Activated CD8-positive, alpha-beta T cell treated with anti-CD3 and anti-CD28 coated beads for 36 hours (primary cell): Measurements from ENCODE around the gene CRIP2. TPM values are rescaled to one million over a fixed set of nuclear protein-coding genes. Genes with fewer than 3 reads are reported as not detected.

Experiments
- ATAC-seq: fragments of 200-7000 bp; cut with Tn5 transposase; one replicate; pipeline ENCODE4 v1.10.0; 2021; ENCODE audit warnings: mild to moderate bottlenecking, moderate library complexity
- CTCF ChIA-PET: fragments of 350-600 bp; sonication (Branson Sonifier 250); formaldehyde crosslinking; loops from one replicate; lab custom pipeline; 2021; ENCODE audit warnings: antibody characterized with exemption; lab: Charles Lee
- POLR2A ChIA-PET: fragments of 350-600 bp; sonication (Branson Sonifier 250); formaldehyde crosslinking; loops from one replicate; lab custom pipeline; 2021; ENCODE audit warnings: antibody characterized with exemption; lab: Charles Lee
- DNase-seq: peaks from one replicate; pipeline ENCODE4 v3.0.0-alpha.2; 2020
- H3K27ac Mint-ChIP-seq: one replicate; pipeline ENCODE4 v1.8.0; 2021; ENCODE audit warnings: mild to moderate bottlenecking, mixed read lengths
- H3K27me3 Mint-ChIP-seq: one replicate; pipeline ENCODE4 v1.8.0; 2021; ENCODE audit warnings: mixed read lengths
- H3K36me3 Mint-ChIP-seq: one replicate; pipeline ENCODE4 v1.8.0; 2021; ENCODE audit warnings: low read depth, mixed read lengths
- H3K4me1 Mint-ChIP-seq: one replicate; pipeline ENCODE4 v1.8.0; 2021; ENCODE audit warnings: low read depth, mixed read lengths
- H3K4me3 Mint-ChIP-seq: one replicate; pipeline ENCODE4 v1.8.0; 2021; ENCODE audit warnings: mild to moderate bottlenecking, moderate library complexity, mixed read lengths
- H3K9me3 Mint-ChIP-seq: one replicate; pipeline ENCODE4 v1.8.0; 2021; ENCODE audit warnings: mixed read lengths
- intact Hi-C: fragments of 100-400 bp; cut with micrococcal nuclease; formaldehyde crosslinking; loops from one replicate; pipeline ENCODE4 v1.10.0; 2022
- total RNA-seq, 2 experiments: library from RNA; stranded (reverse); gene quantifications; one replicate each; pipeline ENCODE4 v1.2.3, GENCODE V29; 2021
- TF ChIP-seq, protein P1 (sequence below): fragments of 200-600 bp; IDR thresholded peaks from one replicate; pipeline ENCODE4 v1.8.0; 2022; ENCODE audit warnings: antibody characterized with exemption, mild to moderate bottlenecking

Gene CRIP2
- total RNA-seq, 2 experiments from 2014 or later, result 0.45 TPM; not detected in 1

DNA sequence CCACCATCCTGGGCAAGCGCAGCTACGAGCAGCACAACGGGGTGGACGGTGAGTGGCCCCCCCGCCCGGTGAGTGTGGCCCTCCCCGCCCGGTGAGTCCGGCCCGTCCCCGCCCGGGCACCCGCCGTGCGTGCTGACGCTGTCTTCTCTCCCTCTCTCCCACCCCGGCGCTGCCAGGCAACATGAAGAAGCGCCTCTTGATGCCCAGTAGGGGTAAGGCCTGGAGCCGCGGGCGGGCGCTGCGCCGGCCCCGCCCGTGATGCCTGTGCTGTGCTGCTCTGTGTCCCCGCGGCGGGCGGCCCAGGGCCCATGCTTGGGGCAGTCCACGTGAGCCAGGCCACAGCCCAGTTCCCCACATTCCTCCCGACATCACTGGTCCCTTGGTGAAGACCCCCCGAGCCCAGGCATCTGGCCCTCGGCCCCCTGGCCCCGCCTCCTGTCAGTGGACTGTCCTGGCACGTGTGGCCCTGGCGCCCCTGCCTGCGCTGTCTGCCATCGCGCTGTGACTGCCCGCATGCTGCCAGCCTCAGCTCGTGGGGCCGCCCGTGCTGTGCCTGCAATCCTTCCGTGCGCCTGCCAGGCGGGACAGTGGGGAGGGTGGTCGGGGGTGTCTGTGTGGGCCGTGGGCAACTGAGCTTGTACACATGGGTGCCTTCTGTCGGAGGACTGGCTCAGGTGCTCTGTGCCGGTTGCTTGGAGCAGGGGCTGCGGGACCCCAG, 7.9 kb upstream of the CRIP2 start:
- no peak for ATAC-seq
- H3K9me3 Mint-ChIP-seq, result no peaks in the 10 kb centered on the region
- POLR2A ChIA-PET, result no interaction called here

DNA sequence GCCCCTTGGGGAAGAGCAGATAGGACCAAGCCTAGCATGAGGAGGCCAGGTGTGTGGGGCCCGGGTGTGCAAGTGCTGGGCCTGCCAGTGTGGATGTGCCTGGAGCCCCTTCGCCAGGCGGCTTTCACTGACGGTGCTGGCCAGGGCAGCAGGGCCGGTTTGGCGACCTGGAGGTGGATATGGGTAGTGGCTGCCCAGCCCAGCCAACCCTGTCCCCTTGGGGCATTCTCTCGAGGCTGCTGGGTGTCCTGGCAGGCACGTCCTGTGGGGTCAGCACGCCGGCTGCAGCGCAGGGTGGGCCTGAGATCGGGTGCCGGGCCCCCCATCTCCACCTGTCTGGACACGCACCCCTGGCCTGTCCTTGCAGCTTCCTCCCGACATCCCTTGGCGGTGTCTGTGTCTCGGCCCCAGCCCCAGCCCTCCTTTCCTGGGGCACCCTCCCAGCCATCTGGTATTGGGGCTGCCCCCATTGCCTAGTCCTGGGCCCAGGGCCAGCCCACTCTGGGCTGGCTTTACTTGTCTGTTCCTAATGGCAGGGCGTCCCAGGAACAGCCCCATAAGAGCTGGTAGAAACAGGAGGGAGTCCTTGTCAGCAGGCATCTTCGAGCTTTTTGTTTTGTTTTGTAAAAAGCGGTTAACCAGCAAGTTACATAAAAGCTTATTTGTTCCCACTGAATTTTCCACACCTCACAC, 7.2 kb upstream of the CRIP2 start:
- no peak overlapping the region for H3K27ac Mint-ChIP-seq
- DNase-seq, result no peak
- no peak for ATAC-seq
- CTCF ChIA-PET, result interaction anchor here (2.0 kb wide), 1 partner anchor 14 kb away, joined by 8 read pairs; no protein-coding TSS in a partner anchor
- intact Hi-C loops, result no loop called here
- TF ChIP-seq, protein P1, sequence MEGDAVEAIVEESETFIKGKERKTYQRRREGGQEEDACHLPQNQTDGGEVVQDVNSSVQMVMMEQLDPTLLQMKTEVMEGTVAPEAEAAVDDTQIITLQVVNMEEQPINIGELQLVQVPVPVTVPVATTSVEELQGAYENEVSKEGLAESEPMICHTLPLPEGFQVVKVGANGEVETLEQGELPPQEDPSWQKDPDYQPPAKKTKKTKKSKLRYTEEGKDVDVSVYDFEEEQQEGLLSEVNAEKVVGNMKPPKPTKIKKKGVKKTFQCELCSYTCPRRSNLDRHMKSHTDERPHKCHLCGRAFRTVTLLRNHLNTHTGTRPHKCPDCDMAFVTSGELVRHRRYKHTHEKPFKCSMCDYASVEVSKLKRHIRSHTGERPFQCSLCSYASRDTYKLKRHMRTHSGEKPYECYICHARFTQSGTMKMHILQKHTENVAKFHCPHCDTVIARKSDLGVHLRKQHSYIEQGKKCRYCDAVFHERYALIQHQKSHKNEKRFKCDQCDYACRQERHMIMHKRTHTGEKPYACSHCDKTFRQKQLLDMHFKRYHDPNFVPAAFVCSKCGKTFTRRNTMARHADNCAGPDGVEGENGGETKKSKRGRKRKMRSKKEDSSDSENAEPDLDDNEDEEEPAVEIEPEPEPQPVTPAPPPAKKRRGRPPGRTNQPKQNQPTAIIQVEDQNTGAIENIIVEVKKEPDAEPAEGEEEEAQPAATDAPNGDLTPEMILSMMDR, result no peak
- no peaks in the 10 kb centered on the region for H3K27me3 Mint-ChIP-seq
- H3K9me3 Mint-ChIP-seq, result no peaks in the 10 kb centered on the region
- H3K4me3 Mint-ChIP-seq, result no peak overlapping the region
- peaks cover 2% of the 10 kb centered on the region for H3K36me3 Mint-ChIP-seq
- H3K4me1 Mint-ChIP-seq, result no peaks in the 10 kb centered on the region
- POLR2A ChIA-PET, result no interaction called here

More for the DNA sequence above, 7.9 kb upstream of the CRIP2 start:
- no peak for DNase-seq
- H3K4me1 Mint-ChIP-seq, result no peaks in the 10 kb centered on the region
- no peaks in the 10 kb centered on the region for H3K27me3 Mint-ChIP-seq
- intact Hi-C loops, result no loop called here
- CTCF ChIA-PET, result no interaction called here
- peaks cover 3% of the 10 kb centered on the region for H3K36me3 Mint-ChIP-seq
- H3K27ac Mint-ChIP-seq, result no peak overlapping the region
- TF ChIP-seq, protein P1, result no peak
- H3K4me3 Mint-ChIP-seq, result no peak overlapping the region

DNA sequence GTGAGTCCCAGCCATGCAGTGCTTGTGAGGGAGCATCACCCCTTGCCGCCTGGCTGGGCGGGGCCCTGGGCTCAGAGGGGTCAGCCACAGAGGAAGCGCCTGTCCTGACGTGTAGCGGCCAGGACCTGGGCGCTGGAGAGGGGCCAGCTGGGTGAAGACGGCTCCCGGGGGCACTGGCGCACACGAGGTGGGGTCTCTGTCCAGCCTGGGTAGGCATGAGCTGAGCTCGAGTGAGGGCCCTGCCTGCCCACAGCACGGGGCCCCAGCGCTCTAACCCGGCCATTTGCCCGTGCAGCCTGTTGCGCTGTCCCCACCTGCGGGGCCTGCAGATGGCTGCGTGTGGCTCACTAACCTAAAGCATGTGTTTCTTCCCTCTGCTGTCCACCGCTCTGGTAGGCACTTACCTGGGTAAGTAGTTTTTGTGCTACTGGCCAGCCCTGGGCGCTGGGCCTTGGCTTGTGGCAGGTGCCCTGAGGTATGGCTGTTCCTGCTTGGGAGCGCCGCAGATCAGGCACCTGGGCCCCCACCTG, 6.6 kb upstream of the CRIP2 start:
- CTCF ChIA-PET, result interaction anchor here (2.0 kb wide), 1 partner anchor 13 kb away, joined by 8 read pairs; no protein-coding TSS in a partner anchor
- ATAC-seq, result no peak

DNA sequence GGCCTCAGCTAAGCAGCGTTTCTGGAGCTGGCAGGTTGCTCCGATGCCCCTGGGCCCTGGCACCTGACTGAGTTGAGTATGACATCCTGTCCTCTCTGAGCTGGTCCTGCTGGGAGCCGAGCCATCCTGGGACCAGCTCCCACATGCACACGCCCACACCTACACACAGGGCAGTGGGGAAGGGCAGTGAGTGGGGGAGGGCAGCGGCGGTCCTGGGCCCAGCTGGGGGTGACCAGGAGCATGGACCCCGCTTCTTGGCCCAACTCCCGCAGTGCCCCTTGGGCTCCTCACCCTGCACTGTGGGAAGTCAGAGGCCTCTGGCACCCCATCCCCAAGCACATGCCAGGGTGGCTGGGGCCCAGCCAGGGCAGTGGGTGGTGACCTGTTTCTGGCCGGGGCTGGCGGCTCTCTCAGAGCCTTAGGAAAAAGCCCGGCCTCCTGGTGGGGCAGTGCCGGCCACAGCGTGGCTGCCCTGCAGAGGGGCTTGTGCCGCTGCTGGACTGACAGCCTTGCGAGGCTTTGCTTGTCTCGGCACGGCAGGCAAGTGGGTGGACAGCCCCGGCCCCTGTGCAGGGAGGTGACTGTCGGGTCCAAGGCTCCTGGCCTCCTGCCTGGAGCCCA, 5.9 kb upstream of the CRIP2 start:
- no peaks in the 10 kb centered on the region for H3K27me3 Mint-ChIP-seq
- H3K9me3 Mint-ChIP-seq, result no peaks in the 10 kb centered on the region
- H3K4me1 Mint-ChIP-seq, result peaks cover 2% of the 10 kb centered on the region
- no peak for DNase-seq
- TF ChIP-seq, protein P1, result no peak
- no peak overlapping the region for H3K27ac Mint-ChIP-seq
- H3K36me3 Mint-ChIP-seq, result peaks cover 1% of the 10 kb centered on the region
- ATAC-seq, result no peak
- ChIA-PET POLR2A (interaction anchor here (1.3 kb wide), 1 partner anchor 20 kb away, joined by 3 read pairs; no protein-coding TSS in a partner anchor), CTCF (interaction anchor here (1.5 to 2.0 kb wide), 2 partner anchors 12 to 22 kb away, joined by 3 to 8 read pairs; no protein-coding TSS in a partner anchor)
- no peak overlapping the region for H3K4me3 Mint-ChIP-seq
- intact Hi-C loops, result no loop called here

More for the DNA sequence above, 6.6 kb upstream of the CRIP2 start:
- Mint-ChIP-seq H3K9me3 (no peaks in the 10 kb centered on the region), H3K27ac (no peak overlapping the region), H3K27me3 (no peaks in the 10 kb centered on the region), H3K4me3 (no peak overlapping the region), H3K4me1 (no peaks in the 10 kb centered on the region), H3K36me3 (peaks cover 2% of the 10 kb centered on the region)
- intact Hi-C loops, result no loop called here
- POLR2A ChIA-PET, result interaction anchor here (1.3 kb wide), 1 partner anchor 21 kb away, joined by 3 read pairs; no protein-coding TSS in a partner anchor
- TF ChIP-seq, protein P1, result no peak
- DNase-seq, result no peak
